GM12878 (cell line): ENCODE results near the gene SH2D2A. TPM values are rescaled to one million over a fixed set of nuclear protein-coding genes. Genes with fewer than 3 reads are reported as not detected.

ENCODE experiments used
- ATAC-seq: fragments of 200-7000 bp; cut with Tn5 transposase; 3 replicates; pipeline ENCODE4 v1.9.1; 2020; ENCODE audit warnings: mild to moderate bottlenecking, moderate library complexity
- BruUV-seq: library from RNA; stranded (reverse); fragments of 400-500 nt; replicated peaks from 2 replicates; lab custom pipeline; 2021; lab: Mats Ljungman, UMichigan
- CTCF ChIA-PET: fragments of 300-600 bp; sonication (Branson Sonifier 250); formaldehyde crosslinking; extraction: SDS; loops from one replicate; lab custom pipeline; 2021; ENCODE audit warnings: inconsistent platforms; lab: Yijun Ruan, JAX
- POLR2A ChIA-PET: fragments of 350-600 bp; formaldehyde crosslinking; extraction: SDS; loops from one replicate; lab custom pipeline; 2021; ENCODE audit warnings: inconsistent platforms; lab: Charles Lee
- RAD21 ChIA-PET: fragments of 300-600 bp; sonication (Branson Sonifier 250); formaldehyde crosslinking; loops from one replicate; lab custom pipeline; 2023; ENCODE audit warnings: antibody characterized with exemption; ENCODE audit not compliant: unreplicated experiment; lab: Charles Lee
- SMC1A ChIA-PET: fragments of 300-600 bp; sonication (Branson Sonifier 250); formaldehyde crosslinking; loops from one replicate; lab custom pipeline; 2023; ENCODE audit not compliant: unreplicated experiment, uncharacterized antibody; lab: Charles Lee
- DNase-seq: peaks from one replicate; pipeline ENCODE4 v3.0.0-alpha.2; 2011; ENCODE audit warnings: low read depth, low spot score
- FAIRE-seq: peaks from 3 replicates; lab custom pipeline; 2011; peaks lifted over from hg19 to GRCh38; lab: Jason Lieb, UNC
- H2AFZ ChIP-seq: 2 replicates; pipeline ENCODE4 v1.6.0; 2011; ENCODE audit warnings: low read depth, low read length, control low read depth; ENCODE audit not compliant: control insufficient read depth
- H3K27ac ChIP-seq: 2 replicates; pipeline ENCODE4 v1.5.1; 2011; ENCODE audit warnings: control low read depth; ENCODE audit not compliant: control insufficient read depth, insufficient read depth
- H3K27me3 ChIP-seq, 2 experiments: replicated peaks in 1 of 2; 2 replicates each; pipeline versions ENCODE4 v1.6.0 to v1.6.1; 2011; ENCODE audit warnings: low read length in 1 of 2; ENCODE audit not compliant: control insufficient read depth in 2 of 2, insufficient read depth in 2 of 2
- H3K36me3 ChIP-seq, 2 experiments: 2 replicates each; pipeline ENCODE4 v1.5.1; 2011; ENCODE audit warnings: low read length in 1 of 2; ENCODE audit not compliant: control insufficient read depth in 2 of 2, insufficient read depth in 2 of 2
- H3K4me1 ChIP-seq: 2 replicates; pipeline ENCODE4 v1.6.1; 2011; ENCODE audit warnings: mild to moderate bottlenecking, low read length, moderate library complexity, mixed read lengths; ENCODE audit not compliant: control insufficient read depth, insufficient read depth
- H3K4me2 ChIP-seq: 2 replicates; pipeline ENCODE4 v1.6.0; 2011; ENCODE audit warnings: control low read depth; ENCODE audit not compliant: control insufficient read depth, insufficient read depth
- H3K4me3 ChIP-seq: fragments of 200-600 bp; sonication (generic); 2 replicates; pipeline ENCODE4 v1.5.1; 2016
- H3K79me2 ChIP-seq: 2 replicates; pipeline ENCODE4 v1.6.0; 2011; ENCODE audit warnings: low read length; ENCODE audit not compliant: control insufficient read depth, insufficient read depth
- H3K9ac ChIP-seq: 2 replicates; pipeline ENCODE4 v1.8.0; 2011; ENCODE audit warnings: low read length, control low read depth, mixed read lengths; ENCODE audit not compliant: control insufficient read depth, insufficient read depth
- H3K9me3 ChIP-seq: replicated peaks from 3 replicates; pipeline ENCODE4 v1.5.1; 2011; ENCODE audit warnings: mild to moderate bottlenecking, low read length; ENCODE audit not compliant: control insufficient read depth, insufficient read depth
- H4K20me1 ChIP-seq: 2 replicates; pipeline ENCODE4 v1.6.0; 2011; ENCODE audit not compliant: control insufficient read depth, insufficient read depth
- ASH2L ChIP-seq: fragments of 300-600, 200-600 bp; sonication (generic); IDR thresholded peaks from 2 replicates; pipeline ENCODE4 v1.6.1; 2017; ENCODE audit warnings: low read depth, mild to moderate bottlenecking, borderline replicate concordance
- EZH2 ChIP-seq: IDR thresholded peaks from 2 replicates; pipeline ENCODE4 v1.6.1; 2012; ENCODE audit warnings: low read depth, mild to moderate bottlenecking, control low read depth, inconsistent platforms, low read length, borderline replicate concordance; ENCODE audit not compliant: control insufficient read depth
- JUND ChIP-seq: IDR thresholded peaks from 2 replicates; pipeline ENCODE4 v1.6.1; 2012; ENCODE audit warnings: low read depth, mild to moderate bottlenecking, low read length, improper control_type of control experiment, moderate library complexity
- SPI1 ChIP-seq: IDR thresholded peaks from 2 replicates; pipeline ENCODE4 v1.6.1; 2011; ENCODE audit warnings: low read depth, mild to moderate bottlenecking, low read length, moderate library complexity, borderline replicate concordance; ENCODE audit not compliant: insufficient read depth
- TARDBP ChIP-seq: IDR thresholded peaks from 2 replicates; pipeline ENCODE4 v1.6.1; 2016; ENCODE audit warnings: borderline replicate concordance
- ZNF24 ChIP-seq: fragments of 450-650 bp; IDR thresholded peaks from 2 replicates; pipeline ENCODE4 v1.6.1; 2017; ENCODE audit warnings: antibody characterized with exemption, mild to moderate bottlenecking
- ZNF687 ChIP-seq: fragments of 450-650 bp; IDR thresholded peaks from 2 replicates; pipeline ENCODE4 v1.6.1; 2017; ENCODE audit warnings: mild to moderate bottlenecking, moderate library complexity
- WGBS: methylation state at CpG from one replicate; pipeline ENCODE4 v1.1.6; 2016; ENCODE audit warnings: low lambda C conversion rate; ENCODE audit not compliant: insufficient replicate concordance, insufficient coverage; ENCODE audit errors: missing lambda C conversion rate; 5-methylcytosine and 5-hydroxymethylcytosine counted together
- in situ Hi-C: fragments of 300-500 bp; cut with MboI; formaldehyde crosslinking; loops from 9 replicates; pipeline ENCODE4 v1.14.3; 2018; ENCODE audit warnings: mixed read lengths
- intact Hi-C: fragments of 100-400 bp; cut with micrococcal nuclease; formaldehyde crosslinking; loops from one replicate; pipeline ENCODE4 v1.14.2; 2022; ENCODE audit not compliant: unreplicated experiment
- polyA plus RNA-seq, 11 experiments: library from polyadenylated mRNA; depleted of rRNA in 4 of 11; unstranded in 6 of 11; stranded (reverse) in 5 of 11; fragments of >200 nt; fragmentation: Nextera tagmentation in 4 of 11; fragmentation: Illumina TruSeq in 1 of 11; extraction: Ambion mirVana in 4 of 11; extraction: Trizol in 1 of 11; gene quantifications; 1 replicate in 1 of 11; 2 replicates in 10 of 11; pipeline versions ENCODE4 v1.2.1 to v1.2.3, GENCODE V29; 2011 to 2016; ENCODE audit warnings: inconsistent platforms in 2 of 11, missing spikeins in 2 of 11, low read depth in 1 of 11
- total RNA-seq, 4 experiments: library from RNA; depleted of rRNA in 3 of 4; stranded (reverse); fragments of >200 nt in 3 of 4; fragmentation: Illumina TruSeq in 1 of 4; extraction: Trizol in 1 of 4; gene quantifications; 2 replicates each; pipeline versions ENCODE4 v1.2.1 to v1.2.3, GENCODE V29; 2013 to 2021

Gene SH2D2A
- total and polyA plus RNA-seq, 10 of the 15 experiments (the other 5 are each of a cell fraction or from before 2014, with no cell fraction given), result 0.72 to 15.9 (median 7.0) TPM

GRCh38 chr1:156857532-156857931 lies 40.9 kb upstream of the SH2D2A start (continued):
- no peak for TF ChIP-seq ZNF687

- TF ChIP-seq ZNF24 (no peak), TARDBP (no peak), ZNF687 (no peak), SPI1 (peak; percentile 54; the same call in 1 of the 2 replicates), ASH2L (no peak), EZH2 (no peak), JUND (no peak)
- H2AFZ ChIP-seq, result no peak overlapping the region
- no peaks in the 10 kb centered on the region for H3K9me3 ChIP-seq
- DNase-seq (no peak), ATAC-seq (no peak), FAIRE-seq (no peak)
- SMC1A ChIA-PET, result interaction anchor here (1.4 to 7.6 kb wide), 4 partner anchors 18 to 129 kb away, joined by 3 to 123 read pairs (median 12); partner anchors contain the start of genes ISG20L2 and METTL25B
- POLR2A ChIA-PET, result no interaction called here
- RAD21 ChIA-PET, result interaction anchor here (1.0 to 1.8 kb wide), 3 partner anchors 19 to 130 kb away, joined by 3 to 10 read pairs (median 9); no protein-coding TSS in a partner anchor
- no peak overlapping the region for H3K4me2 ChIP-seq
- H3K27ac ChIP-seq, result no peak overlapping the region
- CTCF ChIA-PET, result interaction anchor here (0.9 to 9.4 kb wide), 8 partner anchors 13 to 166 kb away, joined by 4 to 248 read pairs (median 8); partner anchors contain the start of genes ISG20L2 and METTL25B
- H3K9ac ChIP-seq, result no peak overlapping the region
- no peaks in the 10 kb centered on the region for H4K20me1 ChIP-seq
- no peaks in the 10 kb centered on the region for H3K79me2 ChIP-seq
- no peaks in the 10 kb centered on the region for H3K36me3 ChIP-seq
- 27% methylated on average over 3 of the region's 3 CpGs for WGBS
- BruUV-seq, result no TSS peak
- peaks cover 13% of the 10 kb centered on the region; the same call in 1 of the 2 replicates for H3K4me1 ChIP-seq
- H3K27me3 ChIP-seq, result peaks cover 11 to 18% of the 10 kb centered on the region in 2 experiments
- intact Hi-C loops (no loop called here), in situ Hi-C loops (no loop called here)
- no peak overlapping the region for H3K4me3 ChIP-seq
Observed at GRCh38 chr1:156856282-156856785, 39.7 kb upstream of the SH2D2A start.
